ENCODE results near the gene DRAP1. TPM values are rescaled to one million over a fixed set of nuclear protein-coding genes. Genes with fewer than 3 reads are reported as not detected.

DRAP1 gene
- total RNA-seq, 1 experiment from 2014 or later: 114 TPM

- TF ChIP-seq, protein P1, sequence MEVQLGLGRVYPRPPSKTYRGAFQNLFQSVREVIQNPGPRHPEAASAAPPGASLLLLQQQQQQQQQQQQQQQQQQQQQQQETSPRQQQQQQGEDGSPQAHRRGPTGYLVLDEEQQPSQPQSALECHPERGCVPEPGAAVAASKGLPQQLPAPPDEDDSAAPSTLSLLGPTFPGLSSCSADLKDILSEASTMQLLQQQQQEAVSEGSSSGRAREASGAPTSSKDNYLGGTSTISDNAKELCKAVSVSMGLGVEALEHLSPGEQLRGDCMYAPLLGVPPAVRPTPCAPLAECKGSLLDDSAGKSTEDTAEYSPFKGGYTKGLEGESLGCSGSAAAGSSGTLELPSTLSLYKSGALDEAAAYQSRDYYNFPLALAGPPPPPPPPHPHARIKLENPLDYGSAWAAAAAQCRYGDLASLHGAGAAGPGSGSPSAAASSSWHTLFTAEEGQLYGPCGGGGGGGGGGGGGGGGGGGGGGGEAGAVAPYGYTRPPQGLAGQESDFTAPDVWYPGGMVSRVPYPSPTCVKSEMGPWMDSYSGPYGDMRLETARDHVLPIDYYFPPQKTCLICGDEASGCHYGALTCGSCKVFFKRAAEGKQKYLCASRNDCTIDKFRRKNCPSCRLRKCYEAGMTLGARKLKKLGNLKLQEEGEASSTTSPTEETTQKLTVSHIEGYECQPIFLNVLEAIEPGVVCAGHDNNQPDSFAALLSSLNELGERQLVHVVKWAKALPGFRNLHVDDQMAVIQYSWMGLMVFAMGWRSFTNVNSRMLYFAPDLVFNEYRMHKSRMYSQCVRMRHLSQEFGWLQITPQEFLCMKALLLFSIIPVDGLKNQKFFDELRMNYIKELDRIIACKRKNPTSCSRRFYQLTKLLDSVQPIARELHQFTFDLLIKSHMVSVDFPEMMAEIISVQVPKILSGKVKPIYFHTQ (CRISPR knock-in tag; IDR thresholded peaks at IDR 0.05): no peak
- TF ChIP-seq SP1 (CRISPR knock-in tag; conservative IDR thresholded peaks at IDR 0.05): no peak
- no peak for TF ChIP-seq NR2C2 (CRISPR knock-in tag; IDR thresholded peaks at IDR 0.05)
- TF ChIP-seq ZNF138 (CRISPR knock-in tag; conservative IDR thresholded peaks at IDR 0.05): no peak
- TF ChIP-seq RELA (CRISPR knock-in tag; IDR thresholded peaks at IDR 0.05; ENCODE audit: borderline replicate concordance): no peak
- TF ChIP-seq, protein P2, sequence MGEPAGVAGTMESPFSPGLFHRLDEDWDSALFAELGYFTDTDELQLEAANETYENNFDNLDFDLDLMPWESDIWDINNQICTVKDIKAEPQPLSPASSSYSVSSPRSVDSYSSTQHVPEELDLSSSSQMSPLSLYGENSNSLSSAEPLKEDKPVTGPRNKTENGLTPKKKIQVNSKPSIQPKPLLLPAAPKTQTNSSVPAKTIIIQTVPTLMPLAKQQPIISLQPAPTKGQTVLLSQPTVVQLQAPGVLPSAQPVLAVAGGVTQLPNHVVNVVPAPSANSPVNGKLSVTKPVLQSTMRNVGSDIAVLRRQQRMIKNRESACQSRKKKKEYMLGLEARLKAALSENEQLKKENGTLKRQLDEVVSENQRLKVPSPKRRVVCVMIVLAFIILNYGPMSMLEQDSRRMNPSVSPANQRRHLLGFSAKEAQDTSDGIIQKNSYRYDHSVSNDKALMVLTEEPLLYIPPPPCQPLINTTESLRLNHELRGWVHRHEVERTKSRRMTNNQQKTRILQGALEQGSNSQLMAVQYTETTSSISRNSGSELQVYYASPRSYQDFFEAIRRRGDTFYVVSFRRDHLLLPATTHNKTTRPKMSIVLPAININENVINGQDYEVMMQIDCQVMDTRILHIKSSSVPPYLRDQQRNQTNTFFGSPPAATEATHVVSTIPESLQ (CRISPR knock-in tag; IDR thresholded peaks at IDR 0.05): no peak
- TF ChIP-seq ZNF121 (CRISPR knock-in tag; IDR thresholded peaks at IDR 0.05): no peak
- no peak for TF ChIP-seq IRF2 (CRISPR knock-in tag; IDR thresholded peaks at IDR 0.05; ENCODE audit: borderline replicate concordance, low read depth)
- no peak for TF ChIP-seq TEAD1 (CRISPR knock-in tag; IDR thresholded peaks at IDR 0.05)
- TF ChIP-seq ZNF396 (CRISPR knock-in tag; IDR thresholded peaks at IDR 0.05; ENCODE audit: borderline replicate concordance): no peak
These were observed 12.6 kb upstream of the DRAP1 start (continued) for GRCh38 chr11:65906602-65907001.

DNA sequence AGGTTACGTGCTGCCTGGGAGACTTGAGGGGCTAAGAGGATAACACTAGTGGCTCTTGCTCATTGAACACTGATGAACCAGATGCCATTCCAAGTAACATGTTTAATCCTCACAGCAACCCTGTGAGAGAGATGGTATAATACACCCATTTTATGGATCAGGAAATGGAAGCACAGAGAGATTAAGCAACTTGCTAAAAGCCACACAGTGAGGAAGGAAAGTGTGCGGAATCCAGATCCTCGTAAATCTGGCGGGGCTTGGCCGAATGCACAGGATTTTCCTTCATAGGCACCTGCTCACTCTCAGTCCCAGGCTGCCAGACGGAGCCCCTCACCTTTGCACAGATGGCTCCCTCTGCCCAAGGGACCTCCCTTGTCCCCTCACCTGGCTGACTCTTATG lies 11.3 kb upstream of the DRAP1 start:
- Mint-ChIP-seq H3K27me3 (ENCODE audit: low read depth) (peaks cover 50% of the 10 kb centered on the region), H3K36me3 (no peaks in the 10 kb centered on the region)
- no peak for TF ChIP-seq AFF4 (CRISPR knock-in tag; IDR thresholded peaks at IDR 0.05; ENCODE audit: borderline replicate concordance)
- TF ChIP-seq, protein P3, sequence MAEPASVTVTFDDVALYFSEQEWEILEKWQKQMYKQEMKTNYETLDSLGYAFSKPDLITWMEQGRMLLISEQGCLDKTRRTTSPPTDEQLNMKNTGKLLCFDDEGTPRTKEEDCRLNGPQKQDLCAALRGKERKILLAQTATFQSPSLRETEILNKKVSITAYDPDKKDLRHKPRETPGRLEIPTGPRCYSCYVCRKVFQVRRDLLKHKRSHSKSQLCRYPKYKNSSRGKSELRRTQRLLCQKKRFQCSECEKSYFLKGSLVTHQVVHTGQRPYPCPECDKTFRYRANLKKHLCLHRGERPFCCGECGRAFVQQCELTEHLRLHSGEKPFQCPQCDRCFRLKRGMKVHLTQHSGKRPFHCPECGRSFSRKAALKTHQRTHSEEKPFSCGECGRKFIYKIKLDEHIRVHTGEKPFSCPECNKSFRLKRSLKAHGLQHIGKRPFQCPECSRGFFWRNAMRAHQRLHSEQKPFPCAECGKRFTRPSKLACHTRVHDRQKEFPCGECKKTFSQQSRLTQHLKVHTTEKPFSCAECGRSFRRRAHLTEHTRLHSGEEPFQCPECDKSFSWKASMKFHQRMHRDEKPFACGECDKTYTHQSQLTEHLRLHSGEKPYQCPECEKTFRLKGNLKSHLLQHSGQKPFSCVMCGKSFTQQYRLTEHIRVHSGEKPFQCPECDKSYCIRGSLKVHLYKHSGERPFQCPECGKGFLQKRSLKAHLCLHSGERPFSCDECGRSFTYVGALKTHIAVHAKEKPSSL (CRISPR knock-in tag; conservative IDR thresholded peaks at IDR 0.05): no peak
- no peak for TF ChIP-seq ETV6 (CRISPR knock-in tag; IDR thresholded peaks at IDR 0.05)
- TF ChIP-seq, protein P4, sequence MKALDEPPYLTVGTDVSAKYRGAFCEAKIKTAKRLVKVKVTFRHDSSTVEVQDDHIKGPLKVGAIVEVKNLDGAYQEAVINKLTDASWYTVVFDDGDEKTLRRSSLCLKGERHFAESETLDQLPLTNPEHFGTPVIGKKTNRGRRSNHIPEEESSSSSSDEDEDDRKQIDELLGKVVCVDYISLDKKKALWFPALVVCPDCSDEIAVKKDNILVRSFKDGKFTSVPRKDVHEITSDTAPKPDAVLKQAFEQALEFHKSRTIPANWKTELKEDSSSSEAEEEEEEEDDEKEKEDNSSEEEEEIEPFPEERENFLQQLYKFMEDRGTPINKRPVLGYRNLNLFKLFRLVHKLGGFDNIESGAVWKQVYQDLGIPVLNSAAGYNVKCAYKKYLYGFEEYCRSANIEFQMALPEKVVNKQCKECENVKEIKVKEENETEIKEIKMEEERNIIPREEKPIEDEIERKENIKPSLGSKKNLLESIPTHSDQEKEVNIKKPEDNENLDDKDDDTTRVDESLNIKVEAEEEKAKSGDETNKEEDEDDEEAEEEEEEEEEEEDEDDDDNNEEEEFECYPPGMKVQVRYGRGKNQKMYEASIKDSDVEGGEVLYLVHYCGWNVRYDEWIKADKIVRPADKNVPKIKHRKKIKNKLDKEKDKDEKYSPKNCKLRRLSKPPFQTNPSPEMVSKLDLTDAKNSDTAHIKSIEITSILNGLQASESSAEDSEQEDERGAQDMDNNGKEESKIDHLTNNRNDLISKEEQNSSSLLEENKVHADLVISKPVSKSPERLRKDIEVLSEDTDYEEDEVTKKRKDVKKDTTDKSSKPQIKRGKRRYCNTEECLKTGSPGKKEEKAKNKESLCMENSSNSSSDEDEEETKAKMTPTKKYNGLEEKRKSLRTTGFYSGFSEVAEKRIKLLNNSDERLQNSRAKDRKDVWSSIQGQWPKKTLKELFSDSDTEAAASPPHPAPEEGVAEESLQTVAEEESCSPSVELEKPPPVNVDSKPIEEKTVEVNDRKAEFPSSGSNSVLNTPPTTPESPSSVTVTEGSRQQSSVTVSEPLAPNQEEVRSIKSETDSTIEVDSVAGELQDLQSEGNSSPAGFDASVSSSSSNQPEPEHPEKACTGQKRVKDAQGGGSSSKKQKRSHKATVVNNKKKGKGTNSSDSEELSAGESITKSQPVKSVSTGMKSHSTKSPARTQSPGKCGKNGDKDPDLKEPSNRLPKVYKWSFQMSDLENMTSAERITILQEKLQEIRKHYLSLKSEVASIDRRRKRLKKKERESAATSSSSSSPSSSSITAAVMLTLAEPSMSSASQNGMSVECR (CRISPR knock-in tag; IDR thresholded peaks at IDR 0.05; ENCODE audit: borderline replicate concordance): no peak
- TF ChIP-seq, protein P5, sequence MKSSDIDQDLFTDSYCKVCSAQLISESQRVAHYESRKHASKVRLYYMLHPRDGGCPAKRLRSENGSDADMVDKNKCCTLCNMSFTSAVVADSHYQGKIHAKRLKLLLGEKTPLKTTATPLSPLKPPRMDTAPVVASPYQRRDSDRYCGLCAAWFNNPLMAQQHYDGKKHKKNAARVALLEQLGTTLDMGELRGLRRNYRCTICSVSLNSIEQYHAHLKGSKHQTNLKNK (CRISPR knock-in tag; IDR thresholded peaks at IDR 0.05): no peak
- no peak for TF ChIP-seq HMGA2 (CRISPR knock-in tag; IDR thresholded peaks at IDR 0.05)
- TF ChIP-seq ZNF121 (CRISPR knock-in tag; IDR thresholded peaks at IDR 0.05): no peak
- TF ChIP-seq ZNF263 (CRISPR knock-in tag; IDR thresholded peaks at IDR 0.05; ENCODE audit: low read depth): no peak
- TF ChIP-seq, protein P6, sequence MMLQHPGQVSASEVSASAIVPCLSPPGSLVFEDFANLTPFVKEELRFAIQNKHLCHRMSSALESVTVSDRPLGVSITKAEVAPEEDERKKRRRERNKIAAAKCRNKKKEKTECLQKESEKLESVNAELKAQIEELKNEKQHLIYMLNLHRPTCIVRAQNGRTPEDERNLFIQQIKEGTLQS (CRISPR knock-in tag; conservative IDR thresholded peaks at IDR 0.05): no peak
- TF ChIP-seq ZNF138 (CRISPR knock-in tag; conservative IDR thresholded peaks at IDR 0.05): no peak
- no peak for TF ChIP-seq ZNF671 (CRISPR knock-in tag; IDR thresholded peaks at IDR 0.05)

More for the DNA sequence above, 11.3 kb upstream of the DRAP1 start:
- ATAC-seq (no peak), DNase-seq (ENCODE audit: low spot score) (no peak)
- Mint-ChIP-seq H3K4me3 (no peak overlapping the region), H3K27ac (no peak overlapping the region), H3K4me1 (peaks cover 5% of the 10 kb centered on the region), H3K9me3 (no peaks in the 10 kb centered on the region)
- CTCF ChIA-PET: interaction anchor here (1.0 to 2.1 kb wide), 5 partner anchors 17 to 48 kb away, joined by 3 to 15 read pairs (median 4); partner anchors contain the start of genes CCDC85B, FIBP and MUS81
- POLR2A ChIA-PET: interaction anchor here (0.6 kb wide), 2 partner anchors 17 to 93 kb away, joined by 3 to 5 read pairs; no protein-coding TSS in a partner anchor
